Stimulated activated CD4-positive, alpha-beta T cell treated with anti-CD3 and anti-CD28 coated beads, Interleukin-12 subunit alpha, Interleukin-12 subunit beta, amount 100 ng/mL, for 4 hours (primary cell): ENCODE results near the gene PSORS1C2.

Experiments used
- DNase-seq: peaks from one replicate; pipeline ENCODE4 v3.0.0-alpha.2; 2020

Gene PSORS1C2

GRCh38 chr6:31135710-31136109 is 3.2 kb downstream of the PSORS1C2 start:
- no peak for DNase-seq

- DNase-seq, result no peak
These were observed 6.1 kb downstream of the PSORS1C2 start for GRCh38 chr6:31132806-31133205.

DNA sequence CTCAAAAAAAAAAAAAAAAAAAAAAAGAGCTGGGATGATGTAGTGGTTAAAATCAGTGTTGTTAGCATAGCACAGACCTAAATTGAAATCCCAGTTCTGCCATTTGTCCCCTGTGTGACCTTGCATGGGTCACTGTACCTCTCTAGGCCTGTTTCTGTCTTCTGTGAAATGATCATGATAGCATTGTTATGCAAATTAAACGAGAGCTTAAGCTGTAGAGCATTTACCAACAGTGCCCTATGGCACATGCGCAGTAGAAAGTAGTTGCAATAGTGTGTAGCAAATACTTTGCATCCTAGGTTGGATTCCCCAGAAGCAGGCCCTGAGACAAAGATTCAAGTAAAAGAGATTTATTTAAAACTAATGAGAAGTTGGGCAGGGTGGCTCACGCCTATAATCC is 7.3 kb downstream of the PSORS1C2 start:
- DNase-seq, result no peak

GRCh38 chr6:31130751-31131150 is 8.1 kb downstream of the PSORS1C2 start:
- no peak for DNase-seq

DNA sequence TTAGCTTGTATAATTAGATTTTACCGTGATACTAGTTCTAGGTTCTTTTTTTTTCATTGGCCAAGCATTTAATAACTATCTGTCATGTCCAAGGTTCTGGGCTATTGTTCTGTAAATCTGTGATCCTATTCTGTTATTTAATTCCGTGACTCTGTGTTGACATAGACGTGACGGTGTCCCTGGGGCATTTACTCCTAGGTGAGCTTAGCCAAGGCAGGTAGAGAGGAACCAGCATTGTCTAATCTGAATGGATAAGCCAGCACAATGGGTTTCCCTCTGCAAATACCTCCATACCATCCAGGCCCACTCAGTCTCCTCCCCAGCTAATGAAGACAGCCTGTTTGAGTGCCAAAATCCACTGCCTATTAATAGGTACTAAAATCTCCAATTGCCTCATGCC is 9.7 kb downstream of the PSORS1C2 start:
- DNase-seq, result no peak

- peak; percentile 67 for DNase-seq
These were observed 10.7 kb downstream of the PSORS1C2 start for GRCh38 chr6:31128093-31128676.

- no peak for DNase-seq
These were observed 12.3 kb downstream of the PSORS1C2 start for GRCh38 chr6:31126396-31127175.

DNA sequence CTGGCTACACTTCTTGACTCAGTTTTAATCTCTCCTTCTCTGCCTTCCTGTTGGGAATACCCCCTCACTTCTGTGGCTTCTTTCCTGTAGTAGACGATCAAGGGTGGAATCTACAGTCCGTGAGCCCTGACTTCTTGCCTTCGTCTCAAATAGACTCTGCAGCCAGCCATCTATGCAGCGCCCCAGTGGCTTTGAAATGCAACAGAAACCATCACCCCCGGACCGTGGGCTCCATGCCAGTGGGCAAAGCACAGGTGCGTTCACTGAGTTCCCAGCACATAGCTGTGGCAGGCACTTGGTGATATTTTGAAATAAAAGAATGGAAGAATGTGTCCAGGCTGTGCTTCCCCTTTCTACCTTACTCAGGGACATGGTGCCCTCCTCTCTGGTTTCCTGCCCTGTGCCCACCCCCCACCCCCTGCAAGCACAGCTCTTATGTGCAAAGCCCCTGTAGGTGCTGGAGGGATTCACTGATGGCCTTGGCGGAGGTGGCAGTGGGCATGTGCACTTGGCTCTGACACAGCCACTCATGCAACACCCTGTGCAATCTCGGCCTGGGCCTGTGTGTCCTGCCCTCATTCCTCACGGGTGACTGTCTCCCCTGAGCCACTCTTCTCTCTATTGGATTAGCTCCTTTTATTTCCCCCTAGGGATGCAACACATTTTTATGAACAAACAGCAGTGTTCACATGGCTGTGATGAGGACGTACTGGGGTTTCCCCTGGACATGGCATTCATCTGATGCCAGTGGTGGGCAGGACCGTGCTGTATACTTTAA is 13.1 kb downstream of the PSORS1C2 start:
- no peak for DNase-seq

GRCh38 chr6:31125162-31125561 is 13.7 kb downstream of the PSORS1C2 start:
- DNase-seq, result no peak

DNA sequence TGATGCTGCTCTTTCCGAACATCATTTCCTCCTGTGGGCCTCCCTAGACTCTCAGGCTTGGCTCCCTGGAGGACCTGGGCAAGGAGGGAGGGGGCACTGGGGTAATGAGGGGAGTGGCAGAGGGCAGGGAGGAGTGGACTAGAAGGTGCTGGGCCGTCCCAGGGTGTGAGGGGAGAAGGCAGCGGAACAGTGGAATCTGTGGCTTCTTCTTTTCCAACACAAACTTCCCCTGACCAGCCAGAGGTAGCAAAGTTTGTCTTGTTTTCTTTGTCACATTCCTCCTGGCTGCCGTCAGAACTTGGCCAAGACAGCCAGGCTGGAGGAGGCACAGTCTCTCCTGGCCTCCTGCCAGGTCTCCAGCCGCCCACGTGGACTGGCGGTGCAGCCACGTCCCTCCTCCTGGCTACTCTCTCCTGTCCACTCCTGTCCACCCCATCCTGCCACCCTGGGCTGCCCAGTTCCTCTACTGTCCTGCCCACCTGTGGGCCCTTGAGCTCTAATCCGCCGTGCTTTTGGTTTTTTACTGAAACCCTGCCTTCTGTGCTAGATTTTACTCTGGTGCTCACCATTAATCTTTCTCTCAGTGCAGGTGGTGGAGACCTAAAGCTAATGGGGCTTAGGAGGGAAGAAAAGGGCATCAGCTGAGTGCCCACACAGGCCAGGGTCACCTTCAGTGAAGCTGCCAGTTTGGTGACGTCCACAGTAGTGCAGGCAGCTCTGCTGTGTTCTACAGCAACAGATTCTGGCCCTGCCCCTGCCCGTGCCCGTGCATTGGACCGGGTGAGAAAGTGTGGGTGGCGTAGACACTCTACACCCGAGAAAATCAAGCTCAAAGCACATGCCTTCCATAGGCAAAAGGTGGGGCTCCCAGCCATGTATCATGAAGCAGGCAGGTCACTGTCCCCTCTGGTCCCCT is 15.8 kb downstream of the PSORS1C2 start:
- no peak for DNase-seq

DNA sequence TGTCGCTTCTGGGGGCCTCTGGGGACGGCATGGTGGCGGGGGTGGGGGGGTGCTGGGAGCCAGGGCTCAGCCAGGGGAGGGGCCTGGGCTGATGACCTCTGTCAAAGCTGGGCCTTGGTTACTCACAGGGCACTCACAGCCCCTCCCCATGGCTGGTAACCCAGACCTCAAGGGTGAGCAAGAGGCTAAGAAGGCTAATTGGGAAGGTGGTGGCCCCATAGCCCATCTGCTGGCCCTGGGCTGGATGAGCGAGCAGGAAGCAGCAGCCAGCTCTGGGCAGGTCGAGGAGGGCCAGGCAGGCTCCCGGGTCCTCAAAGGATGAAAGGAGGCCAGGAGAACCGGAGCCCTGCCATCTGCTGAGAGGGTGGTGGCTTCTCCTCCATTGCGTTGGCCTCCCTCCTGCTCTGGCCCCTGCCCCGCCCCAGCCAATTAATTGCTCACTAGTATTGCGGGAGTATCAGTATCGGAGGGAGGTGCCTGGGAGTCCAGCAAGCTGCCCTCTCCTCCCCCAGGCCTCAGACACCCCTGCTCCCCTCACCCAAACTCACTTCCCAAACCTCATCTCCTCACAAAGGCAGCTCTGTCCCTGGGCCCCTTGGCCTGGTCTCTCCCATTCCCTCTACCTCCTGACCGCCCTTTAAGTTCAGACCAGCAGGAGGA is 17.6 kb downstream of the PSORS1C2 start:
- DNase-seq, result no peak

DNA sequence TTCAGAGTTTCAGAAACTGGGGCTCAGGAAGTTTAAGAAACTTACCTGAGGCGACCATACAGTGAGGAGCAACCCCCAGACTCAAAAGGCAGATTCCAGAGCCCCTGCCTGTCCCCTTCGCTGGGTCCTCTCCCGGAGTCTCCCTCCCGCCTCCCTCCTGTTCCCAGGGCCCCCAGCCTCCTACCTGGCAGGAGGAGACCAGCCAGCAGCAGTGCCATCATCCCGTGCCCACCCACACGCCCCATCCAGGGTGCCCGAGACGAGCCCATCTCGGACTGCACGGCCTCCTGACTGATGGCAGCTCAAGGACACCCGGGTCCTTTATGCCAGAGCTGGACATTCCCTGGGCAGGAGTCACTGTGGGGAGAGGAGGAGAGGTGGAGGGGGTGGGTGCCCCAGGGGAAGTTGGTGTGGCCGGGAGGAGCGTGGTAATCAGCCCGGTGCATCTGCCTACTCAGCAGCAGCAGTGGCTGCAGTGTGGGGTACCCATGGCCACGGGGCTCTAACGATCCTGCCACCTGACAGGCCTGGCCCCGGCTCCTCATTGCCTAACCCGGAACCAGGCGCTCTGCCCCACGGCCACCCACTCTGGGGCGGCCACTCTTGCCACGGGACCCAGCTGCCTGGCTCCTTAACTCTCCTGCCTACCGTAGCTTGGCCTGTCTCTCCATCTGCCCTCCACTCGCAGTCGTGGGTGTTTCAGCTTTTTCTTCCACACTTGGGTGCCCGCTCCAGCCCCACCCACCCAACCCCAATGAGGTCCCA is 18.5 kb downstream of the PSORS1C2 start, which contains the start of gene CDSN:
Gene CDSN (minus strand): TSS at position 296 of the 765 bp plus-strand sequence. CDS start 27 bp downstream, at position 269.
- no peak for DNase-seq

DNA sequence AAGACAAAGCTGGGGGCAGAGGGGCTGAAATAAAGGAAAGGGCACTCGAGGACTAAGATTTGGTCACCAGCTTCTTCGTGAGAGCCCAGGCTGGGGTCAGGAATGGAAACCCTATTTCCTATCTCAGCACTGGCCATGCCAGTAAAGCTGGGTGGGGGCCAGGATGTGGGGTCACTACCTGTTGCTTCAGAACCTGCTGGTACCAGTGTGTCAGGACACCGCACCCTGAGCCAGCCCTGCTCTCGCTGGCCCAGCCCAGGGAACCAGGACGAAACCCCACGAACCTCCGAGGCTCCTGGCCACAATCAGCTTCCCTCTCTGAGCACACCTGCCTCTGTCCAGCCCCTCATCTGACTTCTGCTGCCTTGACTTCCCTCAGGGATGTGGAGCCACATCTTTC is 20.7 kb downstream of the PSORS1C2 start:
- no peak for DNase-seq

GRCh38 chr6:31116661-31117385 is 22.0 kb downstream of the PSORS1C2 start:
- no peak for DNase-seq

DNA sequence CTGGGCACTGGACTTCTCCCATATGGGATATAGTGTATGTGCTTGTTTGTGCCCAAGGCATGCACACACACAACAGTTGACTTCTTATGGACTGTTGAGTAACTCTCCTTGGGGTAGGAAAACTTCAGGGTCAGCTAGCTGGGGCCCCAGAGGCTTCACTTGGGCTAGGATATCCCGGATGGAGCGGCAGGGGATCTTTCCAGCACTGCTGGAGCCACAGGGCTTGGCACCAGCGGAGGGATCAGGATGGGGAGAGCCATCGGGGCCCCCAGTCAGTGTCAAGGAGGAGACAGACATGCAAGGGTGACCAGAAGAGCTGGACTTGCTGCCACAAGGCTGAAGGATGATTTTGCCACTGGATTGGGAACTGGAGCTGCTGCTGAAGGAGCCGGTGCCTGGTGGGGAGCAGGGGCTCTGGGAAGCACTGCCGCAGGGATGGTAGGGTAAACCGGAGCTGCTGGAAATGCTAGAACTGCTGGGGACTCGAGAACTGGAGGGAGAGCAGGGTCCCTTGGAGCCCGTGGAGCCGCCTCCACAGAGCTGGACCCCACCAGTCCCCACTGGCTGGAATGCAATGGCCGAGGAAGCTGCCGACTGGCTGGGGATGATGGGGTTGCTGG is 22.8 kb downstream of the PSORS1C2 start:
- no peak for DNase-seq

GRCh38 chr6:31114970-31115849 is 23.7 kb downstream of the PSORS1C2 start:
- DNase-seq, result no peak

DNA sequence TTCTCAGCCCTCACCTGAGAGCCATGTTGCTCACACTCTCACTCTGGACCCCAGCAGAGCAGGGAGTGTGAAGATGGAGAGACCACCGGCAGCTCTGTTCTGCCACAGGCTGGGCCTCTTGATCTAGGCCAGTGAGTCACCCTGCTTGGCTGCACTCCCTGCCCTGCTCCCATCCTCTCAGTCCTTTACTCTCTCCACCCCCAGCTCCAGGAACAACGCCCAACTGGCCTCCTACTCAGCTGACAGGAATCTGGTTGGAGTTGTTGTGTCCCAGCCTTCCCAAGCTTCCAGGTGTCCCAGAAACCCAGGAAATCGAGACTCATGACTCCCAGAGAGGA is 24.4 kb downstream of the PSORS1C2 start, which contains the start of gene PSORS1C1:
Gene PSORS1C1 (plus strand): TSS at position 260 of the 338 bp plus-strand sequence. CDS start 14,833 bp downstream, outside the sequence.
- no peak for DNase-seq

- DNase-seq, result no peak
These were observed 24.9 kb downstream of the PSORS1C2 start for GRCh38 chr6:31113861-31114540.
